Mesothelial cell of epicardium (in vitro differentiated cells): ENCODE measurements around the gene PFKFB2. TPM values are rescaled to one million over a fixed set of nuclear protein-coding genes. Genes with fewer than 3 reads are reported as not detected.
"Not testable (repeated sequence)": the region's sequence is repeated elsewhere in the genome, so short reads cannot be mapped to it uniquely, and the experiment has no call there.

ENCODE experiments used
- DNase-seq, 2 experiments: peaks; one replicate each; pipeline ENCODE4 v3.0.0; 2021; ENCODE audit warnings: low spot score in 2 of 2; ENCODE audit not compliant: unreplicated experiment in 2 of 2
- H3K27ac Mint-ChIP-seq: 2 replicates; pipeline ENCODE4 v1.8.0; 2021; ENCODE audit warnings: mixed read lengths
- H3K27me3 Mint-ChIP-seq: 2 replicates; pipeline ENCODE4 v1.8.0; 2021; ENCODE audit warnings: low read depth, mixed read lengths
- H3K36me3 Mint-ChIP-seq: 2 replicates; pipeline ENCODE4 v1.8.0; 2021; ENCODE audit warnings: mixed read lengths
- H3K4me1 Mint-ChIP-seq: 2 replicates; pipeline ENCODE4 v1.8.0; 2021; ENCODE audit warnings: mixed read lengths
- H3K4me3 Mint-ChIP-seq: 2 replicates; pipeline ENCODE4 v1.8.0; 2021; ENCODE audit warnings: mild to moderate bottlenecking, moderate library complexity, mixed read lengths
- H3K9me3 Mint-ChIP-seq: 2 replicates; pipeline ENCODE4 v1.8.0; 2021; ENCODE audit warnings: mixed read lengths
- CTCF ChIP-seq: fragments of 200-600 bp; sonication (generic); IDR thresholded peaks from one replicate; pipeline ENCODE4 v1.5.0; 2021; ENCODE audit warnings: antibody characterized with exemption; ENCODE audit not compliant: unreplicated experiment
- total RNA-seq: library from RNA; stranded (reverse); gene quantifications from 3 replicates; pipeline ENCODE4 v1.2.1, GENCODE V29; 2021

Gene PFKFB2
- total RNA-seq, 1 donor from 2014 or later: 12.7 TPM

GRCh38 chr1:207036865-207037264 lies 16.2 kb upstream of the PFKFB2 start:
- Mint-ChIP-seq H3K4me1 (peaks cover 8% of the 10 kb centered on the region), H3K36me3 (no peaks in the 10 kb centered on the region)

GRCh38 chr1:207039380-207040180 lies 13.5 kb upstream of the PFKFB2 start:
- Mint-ChIP-seq H3K4me1 (peaks cover 3% of the 10 kb centered on the region), H3K4me3 (no peak overlapping the region), H3K27me3 (peaks cover 4% of the 10 kb centered on the region), H3K9me3 (peaks cover 3% of the 10 kb centered on the region), H3K36me3 (peaks cover 4% of the 10 kb centered on the region), H3K27ac (no peak overlapping the region)
- TF ChIP-seq CTCF: no peak
- DNase-seq: no peak

More at GRCh38 chr1:207036865-207037264, 16.2 kb upstream of the PFKFB2 start:
- H3K4me3 Mint-ChIP-seq: no peak overlapping the region
- no peak overlapping the region for H3K27ac Mint-ChIP-seq
- H3K27me3 Mint-ChIP-seq: peaks cover 4% of the 10 kb centered on the region
- H3K9me3 Mint-ChIP-seq: no peaks in the 10 kb centered on the region
- DNase-seq: no peak
- TF ChIP-seq CTCF: no peak

GRCh38 chr1:207040181-207040533 lies 12.9 kb upstream of the PFKFB2 start:
- DNase-seq: no peak
- H3K9me3 Mint-ChIP-seq: peaks cover 3% of the 10 kb centered on the region
- peaks cover 3% of the 10 kb centered on the region for H3K4me1 Mint-ChIP-seq
- peaks cover 4% of the 10 kb centered on the region for H3K27me3 Mint-ChIP-seq
- peaks cover 4% of the 10 kb centered on the region for H3K36me3 Mint-ChIP-seq
- H3K4me3 Mint-ChIP-seq: no peak overlapping the region
- TF ChIP-seq CTCF: no peak
- no peak overlapping the region for H3K27ac Mint-ChIP-seq

- not testable (repeated sequence) for H3K27me3 Mint-ChIP-seq, DNase-seq, H3K36me3 Mint-ChIP-seq, H3K27ac Mint-ChIP-seq, H3K4me3 Mint-ChIP-seq, H3K9me3 Mint-ChIP-seq
- H3K4me1 Mint-ChIP-seq: peaks cover 11% of the 10 kb centered on the region
Observed at GRCh38 chr1:207041397-207041796, 11.7 kb upstream of the PFKFB2 start.

GRCh38 chr1:207045453-207045852 lies 7.6 kb upstream of the PFKFB2 start:
- H3K9me3 Mint-ChIP-seq: peaks cover 3% of the 10 kb centered on the region
- peaks cover 11% of the 10 kb centered on the region for H3K36me3 Mint-ChIP-seq
- peaks cover 29% of the 10 kb centered on the region for H3K4me1 Mint-ChIP-seq
- no peaks in the 10 kb centered on the region for H3K27me3 Mint-ChIP-seq
- DNase-seq: no peak
- H3K27ac Mint-ChIP-seq: no peak overlapping the region
- TF ChIP-seq CTCF: no peak
- no peak overlapping the region for H3K4me3 Mint-ChIP-seq

- TF ChIP-seq CTCF: no peak
- Mint-ChIP-seq H3K9me3 (peaks cover 2% of the 10 kb centered on the region), H3K4me3 (no peak overlapping the region), H3K4me1 (peaks cover 42% of the 10 kb centered on the region), H3K36me3 (peaks cover 10% of the 10 kb centered on the region), H3K27me3 (no peaks in the 10 kb centered on the region), H3K27ac (no peak overlapping the region)
- DNase-seq: no peak
Observed at GRCh38 chr1:207047505-207047904, 5.6 kb upstream of the PFKFB2 start.
